ENCODE data around the gene PHF14.

PHF14 gene

GRCh38 chr7:11120068-11120664 is 146.5 kb downstream of the PHF14 start:
- no peak for DNase-seq

GRCh38 chr7:11120675-11121220 is 147.1 kb downstream of the PHF14 start:
- no peak for DNase-seq

DNA sequence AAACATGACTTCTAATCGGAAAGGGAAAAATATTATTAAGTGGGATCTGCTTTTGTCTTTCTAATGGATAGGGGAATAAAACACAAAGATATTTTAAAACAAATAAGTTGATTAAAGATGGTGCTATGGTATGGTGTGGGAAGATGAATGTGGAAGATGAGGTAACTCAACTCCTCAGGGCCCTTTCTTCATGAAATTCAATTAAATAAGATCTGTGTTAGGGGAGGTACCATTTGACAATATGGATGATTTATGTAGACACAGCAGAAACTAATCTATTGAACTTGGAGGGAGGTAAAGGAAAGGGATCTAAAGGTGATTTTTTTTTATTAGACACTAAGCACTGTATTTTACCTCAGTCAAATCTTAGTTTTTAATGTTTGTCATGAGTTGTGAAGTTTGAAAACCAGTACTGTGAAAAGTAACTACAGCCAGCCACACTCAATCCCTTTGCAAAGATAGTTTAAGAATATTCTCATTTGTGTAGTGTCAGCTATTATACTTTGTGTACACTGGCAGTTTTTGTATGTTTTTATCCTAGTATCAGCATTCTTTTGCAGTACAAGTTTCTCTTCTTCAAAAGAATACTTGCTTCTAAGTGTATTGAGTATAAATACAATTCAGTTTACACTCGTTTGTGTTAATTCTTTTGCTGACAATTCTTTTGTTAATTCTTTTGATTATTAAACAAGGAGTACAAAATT is 151.3 kb downstream of the PHF14 start:
- no peak for DNase-seq

GRCh38 chr7:11127114-11127785 is 153.6 kb downstream of the PHF14 start:
- DNase-seq: no peak

DNA sequence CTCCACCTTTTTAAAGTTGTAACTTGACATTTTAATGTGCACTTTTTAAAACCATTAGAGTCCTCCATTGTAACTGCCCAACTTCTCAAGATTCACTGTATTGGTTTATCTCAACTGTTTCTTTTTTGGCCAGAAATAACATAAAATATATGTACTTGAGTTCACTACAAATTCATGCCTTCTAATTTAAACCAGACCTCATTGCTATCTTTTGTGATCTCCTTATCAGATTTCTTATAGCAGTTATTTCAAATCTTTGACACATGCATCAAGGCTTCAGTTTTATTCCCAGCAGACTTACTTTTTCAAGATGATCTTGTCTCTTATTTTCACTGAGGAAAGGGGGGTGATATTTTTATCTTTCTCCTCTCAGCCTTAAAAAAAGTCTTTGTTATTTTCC is 154.3 kb downstream of the PHF14 start:
- no peak for DNase-seq

DNA sequence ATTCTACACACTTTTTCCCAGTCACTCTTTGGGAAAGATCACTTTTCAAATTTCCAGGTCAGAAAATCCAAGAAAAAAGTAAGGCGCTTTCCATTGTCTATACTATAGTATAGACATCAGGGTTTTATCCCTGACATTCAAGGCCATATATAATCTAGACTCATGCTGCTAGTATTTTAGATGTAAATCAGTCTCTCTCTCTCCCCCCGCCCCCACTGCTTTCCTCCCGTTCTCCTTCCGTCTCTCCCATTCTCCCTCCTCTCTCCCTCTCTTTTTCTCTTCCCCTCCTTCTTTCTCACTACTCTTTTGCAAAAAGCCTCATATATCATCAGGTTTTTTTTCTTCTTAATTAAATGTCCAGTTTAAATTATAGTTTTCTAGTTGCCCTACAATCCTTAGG is 154.8 kb downstream of the PHF14 start:
- no peak for DNase-seq

DNA sequence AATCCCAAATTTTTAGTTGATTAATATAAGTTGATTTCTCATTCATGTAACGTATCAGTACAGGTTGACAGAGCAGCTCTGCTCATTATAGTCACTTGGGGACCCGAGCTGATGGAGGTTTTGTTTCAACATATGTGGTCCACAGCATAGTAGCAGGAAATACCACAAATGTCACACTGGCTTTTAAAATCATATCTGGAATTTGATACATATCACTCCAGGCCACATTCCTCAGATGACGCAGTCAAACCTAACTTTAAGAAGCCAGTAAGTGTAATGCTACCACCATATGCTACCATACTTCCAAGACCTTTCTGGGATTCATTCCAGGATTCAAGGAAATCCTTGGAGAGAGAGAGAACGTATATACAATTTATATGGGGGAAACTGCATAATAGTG is 156.3 kb downstream of the PHF14 start:
- DNase-seq: no peak

GRCh38 chr7:11130601-11131000 is 156.9 kb downstream of the PHF14 start:
- DNase-seq: no peak

DNA sequence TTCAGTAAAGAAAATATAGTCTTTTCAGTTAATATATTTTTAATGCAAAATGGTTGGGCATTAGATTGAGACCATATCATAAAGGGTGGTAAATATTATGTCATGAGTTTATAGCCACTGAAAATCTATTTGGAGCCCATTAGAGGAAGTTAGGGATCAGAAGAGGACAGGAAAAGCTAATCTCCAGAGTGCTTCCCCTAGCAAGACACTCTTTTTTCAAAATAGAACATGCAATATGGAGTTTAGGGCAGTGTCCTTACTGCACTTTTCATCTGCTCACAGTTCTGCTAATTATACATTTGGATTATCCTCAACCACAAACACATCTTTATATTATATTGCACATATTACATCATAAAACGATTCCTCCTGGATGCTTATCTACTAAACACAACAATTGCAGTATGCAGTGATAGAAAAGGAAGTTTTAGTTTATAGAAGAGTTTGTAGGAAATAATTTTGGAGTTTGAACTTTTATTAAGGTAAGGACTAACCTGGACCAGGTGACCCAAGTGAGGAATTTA is 159.8 kb downstream of the PHF14 start:
- no peak for DNase-seq

GRCh38 chr7:11135573-11135972 is 161.9 kb downstream of the PHF14 start:
- DNase-seq: no peak

GRCh38 chr7:11141541-11141940 is 167.9 kb downstream of the PHF14 start:
- no peak for DNase-seq

- no peak for DNase-seq
Observed at GRCh38 chr7:11153694-11154093, 180.0 kb downstream of the PHF14 start.

GRCh38 chr7:11155883-11156282 is 182.2 kb downstream of the PHF14 start:
- DNase-seq: no peak

DNA sequence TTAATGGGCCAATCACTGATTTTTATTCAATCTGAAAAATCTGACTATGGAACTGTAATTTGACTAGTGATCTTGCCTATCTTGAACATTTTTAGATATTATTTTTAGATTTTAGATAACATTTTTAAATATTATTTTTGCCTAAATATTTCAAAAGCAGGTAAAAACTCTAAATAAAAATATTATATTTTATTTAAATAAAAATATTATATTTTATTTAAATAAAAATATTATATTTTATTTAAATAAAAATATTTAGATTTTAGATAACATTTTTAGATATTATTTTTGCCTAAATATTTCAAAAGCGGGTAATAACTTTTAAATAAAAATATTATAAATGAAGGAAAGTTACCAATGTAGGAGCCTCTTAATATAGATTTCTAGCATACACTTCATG is 187.8 kb downstream of the PHF14 start:
- DNase-seq: no peak

- DNase-seq: no peak
Observed at GRCh38 chr7:11163220-11163619, 189.5 kb downstream of the PHF14 start.

GRCh38 chr7:11166051-11166450 is 192.4 kb downstream of the PHF14 start:
- DNase-seq: no peak

GRCh38 chr7:11168650-11169170 is 195.0 kb downstream of the PHF14 start:
- DNase-seq: no peak

GRCh38 chr7:11170175-11170574 is 196.5 kb downstream of the PHF14 start:
- no peak for DNase-seq

DNA sequence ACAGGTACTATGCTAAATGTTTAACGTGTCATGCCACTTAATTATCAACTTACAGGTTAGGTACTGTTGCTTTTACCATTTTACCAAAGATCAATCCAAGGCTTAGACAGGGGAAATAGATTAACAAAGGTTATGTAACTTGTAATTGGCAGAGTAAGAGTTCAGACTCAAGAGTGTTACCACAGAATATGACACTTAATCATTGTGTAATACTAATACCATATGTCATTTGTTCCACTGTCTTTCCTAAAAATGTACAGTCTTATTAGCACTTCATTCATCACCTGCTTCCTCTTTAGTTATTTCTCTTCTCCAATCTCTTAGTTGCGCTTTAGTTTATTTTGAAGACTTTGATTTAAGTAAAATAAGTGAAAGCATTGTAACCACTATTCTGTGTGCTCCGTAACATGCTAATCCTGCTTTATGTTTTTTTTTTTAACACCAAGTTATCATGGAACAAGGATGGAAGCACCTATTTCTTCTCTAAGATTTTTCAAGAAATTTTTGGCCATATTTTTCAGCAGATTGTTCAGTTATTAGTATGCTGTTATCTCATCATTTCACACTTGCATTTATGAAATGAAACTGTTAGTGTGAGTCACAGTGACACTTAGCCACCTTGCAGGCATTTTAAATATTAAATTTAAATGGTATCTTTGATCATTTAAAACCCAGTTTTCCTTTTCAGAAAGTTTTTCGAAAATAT is 197.3 kb downstream of the PHF14 start:
- DNase-seq: no peak

DNA sequence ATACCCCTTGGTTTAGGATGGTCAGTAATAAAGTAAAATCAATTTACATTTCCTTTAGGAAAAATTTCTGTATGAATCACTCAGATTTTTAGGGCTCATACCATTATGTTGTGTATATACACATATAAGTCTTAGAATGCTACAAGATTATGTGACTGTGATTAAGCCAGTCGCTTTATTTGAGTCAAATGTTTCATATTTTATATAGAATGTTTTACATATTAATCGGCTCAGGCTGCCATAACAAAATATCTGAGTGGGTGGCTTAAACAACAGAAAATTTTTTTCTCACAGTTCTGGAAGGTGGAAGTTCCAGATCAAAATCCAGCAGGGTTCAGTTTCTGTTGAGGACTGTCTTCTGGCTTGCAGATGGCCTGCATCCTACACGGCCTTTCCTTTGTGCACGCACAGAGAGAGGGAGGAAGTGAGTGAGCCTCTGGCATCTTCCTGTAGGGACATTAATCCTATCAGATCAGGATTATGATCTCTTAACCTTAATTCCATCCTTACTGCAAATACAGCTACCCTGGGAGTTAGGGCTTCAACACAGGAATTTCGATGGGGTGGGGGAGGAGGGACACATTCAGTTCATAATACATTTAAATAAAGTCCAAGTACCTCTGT is 198.0 kb downstream of the PHF14 start:
- DNase-seq: no peak

- DNase-seq: no peak
Observed at GRCh38 chr7:11172835-11173234, 199.2 kb downstream of the PHF14 start.

DNA sequence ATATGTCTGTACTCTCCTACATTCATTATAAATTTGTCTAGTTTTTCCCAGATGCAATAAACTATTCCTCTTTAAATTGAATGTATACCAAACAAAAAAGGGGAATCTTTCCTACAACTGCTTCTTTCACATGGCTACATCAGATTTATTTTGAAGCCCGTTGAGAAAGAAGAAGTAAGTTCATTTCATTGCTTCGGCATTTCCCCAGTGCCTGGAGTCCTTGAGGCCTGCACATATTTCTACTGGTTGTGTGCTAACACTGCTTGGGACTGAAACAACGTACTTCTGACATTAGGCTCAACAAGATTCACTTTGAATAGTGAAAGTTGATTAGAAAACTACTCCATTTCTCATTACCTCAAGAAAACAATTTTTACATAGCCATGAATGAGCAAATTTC is 201.7 kb downstream of the PHF14 start:
- no peak for DNase-seq

Data from CD4-positive, alpha-beta T cell treated with Interferon gamma for 1 hour (primary cell).